K562 (cell line): ENCODE measurements around the gene ZNF687.

ENCODE experiments used
- EZH2 ChIP-seq: IDR thresholded peaks from 2 replicates; pipeline ENCODE4 v1.6.1; 2012; ENCODE audit warnings: low read depth, mild to moderate bottlenecking, inconsistent platforms, low read length, borderline replicate concordance
- KDM1A ChIP-seq, 2 experiments: fragments of 450-650 bp; IDR thresholded peaks; 2 replicates each; pipeline ENCODE4 v1.6.1; 2016; ENCODE audit warnings: mild to moderate bottlenecking in 2 of 2
- MCM3 ChIP-seq: fragments of 450-650 bp; IDR thresholded peaks from 2 replicates; pipeline ENCODE4 v1.6.1; 2016
- MCM7 ChIP-seq, 2 experiments: fragments of 450-650 bp; IDR thresholded peaks; 2 replicates each; pipeline ENCODE4 v1.6.1; 2016 to 2018
- PCBP1 ChIP-seq: fragments of 200-400 bp; formaldehyde crosslinking; IDR thresholded peaks from 2 replicates; pipeline ENCODE4 v1.6.1; 2018; ENCODE audit warnings: mild to moderate bottlenecking, low read depth, low read length; ENCODE audit not compliant: poor library complexity, severe bottlenecking
- SAFB2 ChIP-seq: fragments of 200-400 bp; formaldehyde crosslinking; IDR thresholded peaks from 2 replicates; pipeline ENCODE4 v1.6.1; 2018; ENCODE audit warnings: borderline replicate concordance, low read length, low read depth, moderate library complexity; ENCODE audit not compliant: severe bottlenecking
- ZFP36 ChIP-seq: fragments of 150-350 bp; IDR thresholded peaks from 2 replicates; pipeline ENCODE4 v1.6.1; 2018; ENCODE audit warnings: low read length, low read depth; ENCODE audit not compliant: partially characterized antibody
- TF ChIP-seq, protein P1 (sequence below), 3 experiments: IDR thresholded peaks in 2 of 3; conservative IDR thresholded peaks in 1 of 3; 2 replicates each; pipeline ENCODE4 v1.5.1; 2011 to 2012; ENCODE audit warnings: low read length in 3 of 3, mild to moderate bottlenecking in 3 of 3, control low read depth in 2 of 3, improper control_type of control experiment in 1 of 3, inconsistent platforms in 1 of 3, low read depth in 1 of 3, mixed read lengths in 1 of 3, moderate library complexity in 1 of 3; ENCODE audit not compliant: insufficient read depth in 2 of 3
- TF ChIP-seq, protein P2 (sequence below): fragments of 250-450 bp; sonication (Bioruptor Pico); IDR thresholded peaks from 2 replicates; pipeline ENCODE4 v1.8.0; 2022; ENCODE audit warnings: inconsistent platforms, mild to moderate bottlenecking, moderate library complexity, borderline replicate concordance

DNA sequence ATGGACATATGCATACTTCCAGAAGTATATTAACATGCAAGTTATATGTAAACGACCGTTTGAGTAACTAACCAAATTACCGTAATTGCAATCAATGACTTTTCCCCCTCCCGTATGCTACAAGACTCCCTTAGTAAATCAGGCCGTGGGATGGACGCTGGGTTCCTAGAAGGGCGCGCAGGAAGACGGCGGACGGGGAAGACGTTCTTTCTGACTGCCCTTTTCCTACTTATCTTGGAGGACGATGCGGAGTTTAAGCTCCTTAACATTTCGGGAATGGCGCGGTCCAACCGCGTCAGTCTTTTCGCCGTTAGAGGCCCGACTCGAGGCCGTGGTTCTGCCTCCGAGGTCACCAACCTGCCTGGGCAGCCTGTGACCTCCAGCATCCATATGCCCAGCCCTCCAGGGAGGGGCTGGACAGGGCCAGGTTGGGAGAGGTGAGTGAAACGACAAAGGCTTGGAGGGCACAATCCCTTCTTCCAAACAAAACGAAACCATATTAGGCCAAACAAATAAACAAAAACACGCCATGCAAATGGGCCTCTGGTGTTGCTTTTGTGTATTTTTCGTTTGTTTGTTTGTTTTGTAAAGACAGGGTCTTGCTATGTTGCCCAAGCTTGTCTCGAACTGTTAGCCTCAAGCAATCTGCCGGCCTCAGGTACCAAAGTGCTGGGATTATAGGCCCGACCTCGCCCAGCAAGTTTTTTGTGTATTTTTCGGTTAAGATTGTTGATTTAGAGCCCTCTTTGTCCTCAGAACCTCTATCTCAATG, 46.0 kb downstream of the ZNF687 start:
- TF ChIP-seq, protein P1, sequence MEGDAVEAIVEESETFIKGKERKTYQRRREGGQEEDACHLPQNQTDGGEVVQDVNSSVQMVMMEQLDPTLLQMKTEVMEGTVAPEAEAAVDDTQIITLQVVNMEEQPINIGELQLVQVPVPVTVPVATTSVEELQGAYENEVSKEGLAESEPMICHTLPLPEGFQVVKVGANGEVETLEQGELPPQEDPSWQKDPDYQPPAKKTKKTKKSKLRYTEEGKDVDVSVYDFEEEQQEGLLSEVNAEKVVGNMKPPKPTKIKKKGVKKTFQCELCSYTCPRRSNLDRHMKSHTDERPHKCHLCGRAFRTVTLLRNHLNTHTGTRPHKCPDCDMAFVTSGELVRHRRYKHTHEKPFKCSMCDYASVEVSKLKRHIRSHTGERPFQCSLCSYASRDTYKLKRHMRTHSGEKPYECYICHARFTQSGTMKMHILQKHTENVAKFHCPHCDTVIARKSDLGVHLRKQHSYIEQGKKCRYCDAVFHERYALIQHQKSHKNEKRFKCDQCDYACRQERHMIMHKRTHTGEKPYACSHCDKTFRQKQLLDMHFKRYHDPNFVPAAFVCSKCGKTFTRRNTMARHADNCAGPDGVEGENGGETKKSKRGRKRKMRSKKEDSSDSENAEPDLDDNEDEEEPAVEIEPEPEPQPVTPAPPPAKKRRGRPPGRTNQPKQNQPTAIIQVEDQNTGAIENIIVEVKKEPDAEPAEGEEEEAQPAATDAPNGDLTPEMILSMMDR (IDR thresholded peaks at IDR 0.05 in 2 of 3, conservative IDR thresholded peaks at IDR 0.05 in 1 of 3; ENCODE audit: insufficient read depth in 2 of 3, low read depth in 1 of 3, low read length in 3 of 3): no peak
- TF ChIP-seq MCM3 (no peak), KDM1A (IDR thresholded peaks at IDR 0.05) (0 out of 4 replicates have a peak, but pooled peaks of 1 of the 2 experiments have one; percentile 23), SAFB2 (no peak), PCBP1 (no peak), MCM7 (IDR thresholded peaks at IDR 0.05) (no peak), EZH2 (no peak), ZFP36 (no peak)
- TF ChIP-seq, protein P2, sequence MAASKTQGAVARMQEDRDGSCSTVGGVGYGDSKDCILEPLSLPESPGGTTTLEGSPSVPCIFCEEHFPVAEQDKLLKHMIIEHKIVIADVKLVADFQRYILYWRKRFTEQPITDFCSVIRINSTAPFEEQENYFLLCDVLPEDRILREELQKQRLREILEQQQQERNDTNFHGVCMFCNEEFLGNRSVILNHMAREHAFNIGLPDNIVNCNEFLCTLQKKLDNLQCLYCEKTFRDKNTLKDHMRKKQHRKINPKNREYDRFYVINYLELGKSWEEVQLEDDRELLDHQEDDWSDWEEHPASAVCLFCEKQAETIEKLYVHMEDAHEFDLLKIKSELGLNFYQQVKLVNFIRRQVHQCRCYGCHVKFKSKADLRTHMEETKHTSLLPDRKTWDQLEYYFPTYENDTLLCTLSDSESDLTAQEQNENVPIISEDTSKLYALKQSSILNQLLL (CRISPR knock-in tag): no peak
